Measurements from ENCODE around the gene RNU6-7.

RNU6-7 gene

GRCh38 chr14:32201816-32202490 lies at the start of gene RNU6-7:
RNU6-7 (plus strand) TSS chr14:32202045.
- DNase-seq (ENCODE audit: low read depth in 3 of 3, low spot score in 1 of 3) = peak in 1 of 3 donors; percentile 14

DNA sequence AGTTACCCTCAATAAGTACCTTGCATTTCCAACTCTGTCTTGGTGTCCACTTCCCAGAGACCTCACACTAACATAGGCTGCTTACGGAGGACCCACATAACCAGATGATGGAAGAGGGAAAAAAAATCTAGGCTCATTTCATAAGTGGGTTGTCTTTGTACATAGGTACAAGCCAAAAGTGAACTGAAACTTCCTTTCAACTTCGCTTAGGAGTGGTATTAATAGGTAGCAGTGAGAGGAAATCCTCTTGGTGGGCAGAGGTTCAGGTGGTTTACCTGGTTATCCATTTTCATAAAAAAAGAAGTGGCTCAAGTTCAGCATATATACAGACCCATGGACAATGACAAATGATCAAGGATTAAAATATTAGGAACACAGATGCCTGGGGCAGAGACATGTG lies 35.8 kb upstream of the RNU6-7 start:
- no peak for DNase-seq (ENCODE audit: low read depth in 3 of 3, low spot score in 1 of 3)

GRCh38 chr14:32166924-32167323 lies 34.9 kb upstream of the RNU6-7 start:
- no peak for DNase-seq (ENCODE audit: low read depth in 3 of 3, low spot score in 1 of 3)

DNA sequence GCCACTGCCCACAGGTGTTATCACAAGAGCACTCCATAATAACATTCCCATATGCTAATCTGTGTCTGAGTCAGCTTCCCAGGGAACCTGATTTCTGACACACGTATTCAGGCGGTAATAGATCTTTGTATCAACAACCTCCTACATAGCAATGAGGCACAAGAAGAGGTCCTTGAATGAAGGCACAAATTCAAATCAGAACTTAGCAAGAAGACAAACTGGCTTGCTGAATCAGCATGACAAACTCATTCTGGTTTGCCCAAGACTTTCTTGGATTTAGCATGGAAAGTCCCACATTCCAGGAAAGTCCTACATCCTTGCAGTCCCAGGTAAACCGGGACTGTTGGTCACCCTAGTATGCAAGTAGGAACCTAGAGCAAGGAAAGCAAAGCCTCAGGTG lies 33.9 kb upstream of the RNU6-7 start:
- no peak for DNase-seq (ENCODE audit: low read depth in 3 of 3, low spot score in 1 of 3)

GRCh38 chr14:32169191-32169590 lies 32.7 kb upstream of the RNU6-7 start:
- no peak for DNase-seq (ENCODE audit: low read depth in 3 of 3, low spot score in 1 of 3)

DNA sequence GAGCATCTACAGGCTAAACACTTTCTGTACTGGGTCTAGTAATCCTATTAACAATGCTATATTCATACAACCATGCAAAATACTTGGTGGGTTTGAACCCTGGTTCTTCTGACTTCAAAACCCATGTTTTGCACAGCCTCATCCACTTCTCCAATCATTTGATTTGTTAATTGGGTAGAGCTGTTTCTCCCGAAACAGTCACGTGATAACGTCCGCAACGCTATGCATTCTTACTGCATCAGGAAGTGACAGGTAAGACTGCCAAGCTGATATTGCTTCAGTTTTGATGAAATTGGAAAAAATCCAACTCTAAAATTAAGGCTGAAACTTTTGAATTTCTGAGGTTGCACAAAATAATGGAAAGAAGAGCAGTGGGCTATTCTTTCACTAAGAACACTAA lies 30.4 kb upstream of the RNU6-7 start:
- no peak for DNase-seq (ENCODE audit: low read depth in 3 of 3, low spot score in 1 of 3)

DNA sequence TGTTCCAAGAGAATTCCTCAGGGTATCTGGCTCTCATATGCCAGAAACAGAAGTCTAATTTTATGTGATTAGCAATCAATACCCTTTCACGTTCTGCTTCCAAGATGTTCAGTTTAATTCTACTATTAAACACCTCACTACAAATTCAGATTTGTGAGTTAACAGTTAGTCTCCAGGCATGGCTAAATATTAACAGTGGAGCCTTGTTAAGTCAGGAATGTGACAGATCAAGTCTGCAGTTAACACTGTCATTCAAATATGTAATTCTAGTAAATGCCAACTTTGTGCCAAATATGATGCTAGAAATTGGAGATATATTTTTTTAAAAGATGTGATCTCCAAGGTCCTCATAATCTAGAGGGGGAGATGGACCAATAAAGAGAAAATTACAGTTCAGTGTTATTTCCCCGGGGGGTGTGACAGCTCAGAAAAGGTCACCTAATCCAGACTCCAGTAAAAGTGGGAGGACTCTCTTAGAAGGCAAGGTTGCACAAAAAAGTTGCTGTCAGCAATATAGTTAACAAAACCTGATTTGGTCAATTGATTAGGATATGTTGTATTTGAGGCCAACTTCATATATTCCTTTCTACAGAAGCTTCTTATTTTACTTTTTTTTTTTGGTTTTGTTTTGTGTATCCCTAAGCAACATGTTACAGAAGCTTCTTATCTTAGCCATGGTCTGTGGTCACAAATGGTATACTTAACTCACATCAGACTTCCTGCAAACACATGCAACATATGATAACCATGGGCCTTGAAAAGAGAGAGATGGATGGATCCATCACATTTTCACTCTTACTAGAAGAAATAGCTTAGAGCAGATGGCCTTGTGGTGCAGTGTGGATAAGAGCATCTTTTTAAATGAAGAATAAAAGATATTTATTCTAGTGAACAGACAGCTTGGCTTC lies 18.4 kb upstream of the RNU6-7 start:
- no peak for DNase-seq (ENCODE audit: low read depth in 3 of 3, low spot score in 1 of 3)

DNA sequence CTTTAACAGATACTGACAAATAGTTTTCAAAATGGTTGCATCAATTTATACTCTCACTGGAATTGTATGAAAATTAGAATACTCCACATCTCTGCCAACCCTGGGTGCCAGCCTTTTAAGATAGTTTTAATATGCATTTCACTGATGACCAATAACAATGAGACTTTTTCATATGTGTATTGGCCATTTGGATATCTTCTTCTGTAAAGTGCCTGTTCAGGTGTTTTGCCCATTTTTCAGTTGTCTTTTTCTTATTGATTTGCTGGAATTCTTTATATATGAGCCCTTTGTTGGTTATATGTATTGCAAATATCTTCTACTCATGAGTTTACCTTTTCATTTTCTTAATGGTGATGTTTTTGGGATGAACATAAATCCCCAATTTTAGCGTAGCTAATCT lies 16.7 kb upstream of the RNU6-7 start:
- DNase-seq (ENCODE audit: low read depth in 3 of 3, low spot score in 1 of 3) = no peak

- no peak for DNase-seq (ENCODE audit: low read depth in 3 of 3, low spot score in 1 of 3)
Measured at GRCh38 chr14:32186248-32186647, 15.6 kb upstream of the RNU6-7 start.

DNA sequence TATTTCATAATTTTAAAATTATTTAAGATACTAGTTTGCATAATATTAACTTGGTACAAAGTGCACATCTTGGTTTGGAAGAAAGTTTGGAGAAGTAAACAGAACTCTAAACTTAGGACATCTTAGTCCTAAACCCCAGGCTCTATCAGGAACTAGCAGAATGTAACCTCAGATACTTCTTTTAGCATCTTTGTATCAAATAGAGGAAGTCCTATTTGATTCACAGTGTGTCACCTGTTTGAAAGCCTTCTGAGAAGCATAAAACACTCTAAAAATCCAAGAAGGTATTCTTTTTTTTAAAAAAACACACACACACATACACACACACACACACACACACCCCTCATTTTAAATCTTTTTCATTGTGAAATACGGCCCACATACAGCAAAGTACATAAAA lies 12.0 kb upstream of the RNU6-7 start:
- DNase-seq (ENCODE audit: low read depth in 3 of 3, low spot score in 1 of 3) = no peak

GRCh38 chr14:32190673-32191072 lies 11.2 kb upstream of the RNU6-7 start:
- DNase-seq (ENCODE audit: low read depth in 3 of 3, low spot score in 1 of 3) = no peak

- DNase-seq (ENCODE audit: low read depth in 3 of 3, low spot score in 1 of 3) = no peak
Measured at GRCh38 chr14:32192712-32193373, 9.0 kb upstream of the RNU6-7 start.

- DNase-seq (ENCODE audit: low read depth in 3 of 3, low spot score in 1 of 3) = no peak
Measured at GRCh38 chr14:32193532-32193931, 8.3 kb upstream of the RNU6-7 start.

GRCh38 chr14:32195636-32196035 lies 6.2 kb upstream of the RNU6-7 start:
- DNase-seq (ENCODE audit: low read depth in 3 of 3, low spot score in 1 of 3) = no peak

DNA sequence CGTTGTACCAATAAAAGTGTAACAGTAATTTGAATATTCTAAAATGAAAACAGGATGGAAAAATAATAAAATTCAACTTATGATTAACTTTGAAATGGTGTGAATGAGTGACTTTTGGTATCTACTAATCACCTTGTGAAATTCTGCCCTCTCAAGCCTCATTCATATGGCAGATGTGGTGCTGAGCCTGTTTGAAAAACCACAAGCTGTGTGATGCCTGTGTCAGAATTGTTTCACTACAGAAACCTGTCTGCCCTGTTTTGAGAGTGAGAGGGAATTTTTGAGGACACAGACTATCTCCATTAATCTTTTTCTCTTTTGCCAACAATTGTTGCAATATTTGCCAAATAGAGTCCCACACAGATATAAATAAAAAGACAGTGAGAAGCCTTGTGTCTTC lies 3.9 kb upstream of the RNU6-7 start:
- DNase-seq (ENCODE audit: low read depth in 3 of 3, low spot score in 1 of 3) = no peak

GRCh38 chr14:32200368-32201192 lies 1.3 kb upstream of the RNU6-7 start:
- no peak for DNase-seq (ENCODE audit: low read depth in 3 of 3, low spot score in 1 of 3)

GRCh38 chr14:32201193-32201815 lies 541 bp upstream of the RNU6-7 start:
- peak in 2 of 3 donors; percentile 29 to 61 for DNase-seq (ENCODE audit: low read depth in 3 of 3, low spot score in 1 of 3)

- no peak for DNase-seq (ENCODE audit: low read depth in 3 of 3, low spot score in 1 of 3)
Measured at GRCh38 chr14:32202491-32202997, 699 bp downstream of the RNU6-7 start.

GRCh38 chr14:32202998-32203882 lies 1.4 kb downstream of the RNU6-7 start, which contains the start of gene RNU6-8:
RNU6-8 (minus strand) TSS chr14:32203269.
- DNase-seq (ENCODE audit: low read depth in 3 of 3, low spot score in 1 of 3) = peak; percentile 73 to 81 (median 79)
